A549 treated with RU486 at 1 μM for 4 hours (cell line): ENCODE results near the gene SPATA31D4. TPM values are rescaled to one million over a fixed set of nuclear protein-coding genes. Genes with fewer than 3 reads are reported as not detected.

Source experiments
- total RNA-seq: library from RNA; stranded (reverse); fragments of 200-300 nt; extraction: Qiagen RNA extraction; gene quantifications from 5 replicates; pipeline ENCODE4 v1.2.3, GENCODE V29; 2022; ENCODE audit warnings: low read depth

The SPATA31D4 gene
- total RNA-seq, result not detected in 5 replicates

DNA sequence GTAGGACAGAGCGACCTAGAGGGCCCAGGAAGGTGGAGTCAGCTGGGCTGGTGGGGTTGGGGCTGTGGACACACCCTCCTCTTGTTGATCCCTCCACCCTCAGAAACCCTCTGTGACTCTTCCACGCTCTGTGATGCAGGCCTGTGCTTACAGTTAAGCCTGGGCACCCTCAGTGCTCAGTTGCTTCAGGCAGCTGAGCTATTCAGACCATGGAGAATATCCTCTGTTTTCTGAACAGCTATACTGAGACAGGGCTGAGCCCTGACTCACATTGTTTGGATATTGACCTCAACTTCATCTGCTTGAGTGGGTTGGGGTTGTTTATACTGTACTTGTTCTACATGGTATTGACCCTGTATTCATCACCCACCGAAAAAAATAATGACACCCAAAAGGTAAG is at the start of gene SPATA31D4:
Gene SPATA31D4 (plus strand): TSS at position 124 of the 400 bp plus-strand sequence. CDS start 86 bp downstream, at position 210.

DNA sequence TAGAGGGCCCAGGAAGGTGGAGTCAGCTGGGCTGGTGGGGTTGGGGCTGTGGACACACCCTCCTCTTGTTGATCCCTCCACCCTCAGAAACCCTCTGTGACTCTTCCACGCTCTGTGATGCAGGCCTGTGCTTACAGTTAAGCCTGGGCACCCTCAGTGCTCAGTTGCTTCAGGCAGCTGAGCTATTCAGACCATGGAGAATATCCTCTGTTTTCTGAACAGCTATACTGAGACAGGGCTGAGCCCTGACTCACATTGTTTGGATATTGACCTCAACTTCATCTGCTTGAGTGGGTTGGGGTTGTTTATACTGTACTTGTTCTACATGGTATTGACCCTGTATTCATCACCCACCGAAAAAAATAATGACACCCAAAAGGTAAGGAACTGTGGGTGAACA is 15.2 kb downstream of the SPATA31D4 start, which contains the start of gene SPATA31D3:
Gene SPATA31D3 (plus strand): TSS at position 108 of the 400 bp plus-strand sequence. CDS start 86 bp downstream, at position 194.

Other genes starting within 250 kb of the SPATA31D4 start
- gene TLE1, start 238.9 kb upstream of the SPATA31D4 start, total RNA-seq, result 86.1 to 94.3 TPM (median 87.5 TPM) in 5 replicates
- gene SPATA31D3, start 15.1 kb downstream of the SPATA31D4 start, total RNA-seq, result not detected in 5 replicates
- not detected in 5 replicates for gene SPATA31D1, start 60.3 kb downstream of the SPATA31D4 start, total RNA-seq